Lung (tissue), 12 donors: ENCODE measurements around the gene ASMTL. TPM values are rescaled to one million over a fixed set of nuclear protein-coding genes. Genes with fewer than 3 reads are reported as not detected.
A peak's percentile ranks its signal among the peaks of the same experiment; 100 is the strongest.

ENCODE experiments used
- ATAC-seq: fragments of 200-7000 bp; cut with Tn5 transposase; one replicate; pipeline ENCODE4 v1.9.1; 2020; ENCODE audit warnings: moderate number of reproducible peaks; ENCODE audit not compliant: insufficient read depth, low FRiP score
- DNase-seq, 3 donors: peaks; one replicate each; pipeline ENCODE4 v3.0.0-alpha.2; 2013 to 2017
- H3K27ac ChIP-seq, 2 donors: one replicate each; pipeline ENCODE4 v1.5.1; 2013; ENCODE audit warnings: mild to moderate bottlenecking in 2 of 2, moderate library complexity in 2 of 2, control low read depth in 1 of 2, inconsistent platforms in 1 of 2, low read depth in 1 of 2, low read length in 1 of 2
- H3K27me3 ChIP-seq, 3 donors: one replicate each; pipeline ENCODE4 v1.5.1; 2013; ENCODE audit warnings: low read length in 2 of 3; ENCODE audit not compliant: control insufficient read depth in 3 of 3, insufficient read depth in 3 of 3
- H3K36me3 ChIP-seq, 4 donors: one replicate each; pipeline ENCODE4 v1.5.1; 2013; ENCODE audit warnings: low read length in 4 of 4, mild to moderate bottlenecking in 1 of 4, moderate library complexity in 1 of 4; ENCODE audit not compliant: control insufficient read depth in 4 of 4, insufficient read depth in 4 of 4
- H3K4me1 ChIP-seq, 5 donors: one replicate each; pipeline ENCODE4 v1.5.1; 2013; ENCODE audit warnings: low read length in 5 of 5, mild to moderate bottlenecking in 2 of 5, moderate library complexity in 1 of 5; ENCODE audit not compliant: control insufficient read depth in 5 of 5, insufficient read depth in 5 of 5
- H3K4me3 ChIP-seq: one replicate; pipeline ENCODE4 v1.5.1; 2013; ENCODE audit warnings: mild to moderate bottlenecking, control low read depth, moderate library complexity
- H3K9ac ChIP-seq, 2 donors: one replicate each; pipeline ENCODE4 v1.5.1; 2013; ENCODE audit warnings: low read length in 2 of 2, control low read depth in 1 of 2; ENCODE audit not compliant: insufficient read depth in 1 of 2
- H3K9me3 ChIP-seq, 4 donors: one replicate each; pipeline ENCODE4 v1.5.1; 2013; ENCODE audit warnings: low read length in 3 of 4, mild to moderate bottlenecking in 1 of 4, moderate library complexity in 1 of 4; ENCODE audit not compliant: control insufficient read depth in 4 of 4, insufficient read depth in 3 of 4
- CTCF ChIP-seq: IDR thresholded peaks from 2 replicates; pipeline ENCODE4 v1.5.1; 2012; ENCODE audit warnings: mild to moderate bottlenecking; ENCODE audit errors: control extremely low read depth, extremely low read depth
- WGBS, 2 donors: extraction: QIAGEN DNeasy Blood & Tissue Kit; methylation state at CpG; one replicate each; pipeline ENCODE4 v1.1.7; 2013; 5-methylcytosine and 5-hydroxymethylcytosine counted together
- polyA plus RNA-seq, 2 donors: library from polyadenylated mRNA; stranded (reverse); fragments of 200-250 nt; gene quantifications; one replicate each; pipeline ENCODE4 v1.2.1, GENCODE V29; 2013
- total RNA-seq, 2 donors: library from RNA; depleted of rRNA in 1 of 2; stranded (reverse); fragments of >200 nt in 1 of 2; gene quantifications; one replicate each; pipeline ENCODE4 v1.2.1, GENCODE V29; 2014 to 2021
- donor health status: control.
- donor health status: control.
- donor health status: Bipolar disorder and iron deficiency.
- donor health status: healthy.
- donor health status: DM: yes; HTN: yes; CAD: no.

Gene ASMTL
- total and polyA plus RNA-seq, 4 donors, result 12.3 to 29.4 (median 21.8) TPM

- ATAC-seq (no peak), DNase-seq (peak in 1 of 3 donors; percentile 8)
- TF ChIP-seq CTCF, result no peak
- WGBS, 2 donors, result 95 to 96% methylated on average over 20 of the region's 20 CpGs
- no peak overlapping the region for H3K27ac ChIP-seq
- H3K4me1 ChIP-seq, result no peaks in the 10 kb centered on the region
- no peaks in the 10 kb centered on the region for H3K9me3 ChIP-seq
- no peak overlapping the region for H3K9ac ChIP-seq
- H3K4me3 ChIP-seq, result no peak overlapping the region
- peaks cover 12 to 36% (median 25%) of the 10 kb centered on the region in 4 donors for H3K36me3 ChIP-seq
- no peaks in the 10 kb centered on the region for H3K27me3 ChIP-seq
These were observed 17.3 kb downstream of the ASMTL start for GRCh38 chrX:1435241-1435895.

DNA sequence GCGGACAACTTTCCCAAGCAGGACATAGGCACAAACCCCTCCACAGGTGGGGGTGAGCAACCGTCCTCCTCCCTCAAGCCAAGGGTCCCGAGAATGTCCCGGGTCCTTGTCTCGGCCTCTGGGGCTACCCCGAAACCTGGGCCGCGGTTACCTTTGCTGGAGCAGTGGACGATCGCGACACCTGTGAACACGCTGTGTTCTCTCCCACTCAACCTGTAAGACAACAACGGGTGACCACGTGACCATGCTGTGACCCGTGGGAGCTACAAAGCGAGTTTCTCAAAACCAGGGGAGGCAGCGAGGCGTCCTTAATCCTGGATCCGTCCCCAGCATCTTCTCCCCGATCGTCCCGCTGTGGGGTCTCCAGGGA lies 17.9 kb downstream of the ASMTL start:
- peaks cover 13 to 36% (median 25%) of the 10 kb centered on the region in 4 donors for H3K36me3 ChIP-seq
- 96 to 98% methylated on average over 22 of the region's 22 CpGs for whole genome bisulfite sequencing, 2 donors
- no peak overlapping the region for H3K27ac ChIP-seq
- DNase-seq (peak in 1 of 3 donors; percentile 6), ATAC-seq (no peak)
- H3K9me3 ChIP-seq, result no peaks in the 10 kb centered on the region
- TF ChIP-seq CTCF, result no peak
- no peak overlapping the region for H3K9ac ChIP-seq
- no peak overlapping the region for H3K4me3 ChIP-seq
- H3K4me1 ChIP-seq, result no peaks in the 10 kb centered on the region
- no peaks in the 10 kb centered on the region for H3K27me3 ChIP-seq

- WGBS, 2 donors, result 96 to 97% methylated on average over 19 of the region's 19 CpGs
- DNase-seq (peak in 1 of 3 donors; percentile 4), ATAC-seq (no peak)
- Histone ChIP-seq H3K4me1 (no peaks in the 10 kb centered on the region), H3K4me3 (no peak overlapping the region), H3K9me3 (no peaks in the 10 kb centered on the region), H3K27me3 (no peaks in the 10 kb centered on the region), H3K36me3 (peaks cover 13 to 32% (median 21%) of the 10 kb centered on the region in 4 donors), H3K27ac (no peak overlapping the region), H3K9ac (no peak overlapping the region)
- TF ChIP-seq CTCF, result no peak
These were observed 18.9 kb downstream of the ASMTL start for GRCh38 chrX:1433646-1434357.
